Lung (tissue), 12 donors: ENCODE results near the gene METTL26. TPM values are rescaled to one million over a fixed set of nuclear protein-coding genes. Genes with fewer than 3 reads are reported as not detected.
A peak's percentile ranks its signal among the peaks of the same experiment; 100 is the strongest.

Experiments used
- ATAC-seq: fragments of 200-7000 bp; cut with Tn5 transposase; one replicate; pipeline ENCODE4 v1.9.1; 2020; ENCODE audit warnings: moderate number of reproducible peaks; ENCODE audit not compliant: insufficient read depth, low FRiP score
- DNase-seq, 3 donors: peaks; one replicate each; pipeline ENCODE4 v3.0.0-alpha.2; 2013 to 2017
- H3K27ac ChIP-seq, 2 donors: one replicate each; pipeline ENCODE4 v1.5.1; 2013; ENCODE audit warnings: mild to moderate bottlenecking in 2 of 2, moderate library complexity in 2 of 2, control low read depth in 1 of 2, inconsistent platforms in 1 of 2, low read depth in 1 of 2, low read length in 1 of 2
- H3K27me3 ChIP-seq, 3 donors: one replicate each; pipeline ENCODE4 v1.5.1; 2013; ENCODE audit warnings: low read length in 2 of 3; ENCODE audit not compliant: control insufficient read depth in 3 of 3, insufficient read depth in 3 of 3
- H3K36me3 ChIP-seq, 4 donors: one replicate each; pipeline ENCODE4 v1.5.1; 2013; ENCODE audit warnings: low read length in 4 of 4, mild to moderate bottlenecking in 1 of 4, moderate library complexity in 1 of 4; ENCODE audit not compliant: control insufficient read depth in 4 of 4, insufficient read depth in 4 of 4
- H3K4me1 ChIP-seq, 5 donors: one replicate each; pipeline ENCODE4 v1.5.1; 2013; ENCODE audit warnings: low read length in 5 of 5, mild to moderate bottlenecking in 2 of 5, moderate library complexity in 1 of 5; ENCODE audit not compliant: control insufficient read depth in 5 of 5, insufficient read depth in 5 of 5
- H3K4me3 ChIP-seq: one replicate; pipeline ENCODE4 v1.5.1; 2013; ENCODE audit warnings: mild to moderate bottlenecking, control low read depth, moderate library complexity
- H3K9ac ChIP-seq, 2 donors: one replicate each; pipeline ENCODE4 v1.5.1; 2013; ENCODE audit warnings: low read length in 2 of 2, control low read depth in 1 of 2; ENCODE audit not compliant: insufficient read depth in 1 of 2
- H3K9me3 ChIP-seq, 4 donors: one replicate each; pipeline ENCODE4 v1.5.1; 2013; ENCODE audit warnings: low read length in 3 of 4, mild to moderate bottlenecking in 1 of 4, moderate library complexity in 1 of 4; ENCODE audit not compliant: control insufficient read depth in 4 of 4, insufficient read depth in 3 of 4
- WGBS, 2 donors: extraction: QIAGEN DNeasy Blood & Tissue Kit; methylation state at CpG; one replicate each; pipeline ENCODE4 v1.1.7; 2013; 5-methylcytosine and 5-hydroxymethylcytosine counted together
- polyA plus RNA-seq, 2 donors: library from polyadenylated mRNA; stranded (reverse); fragments of 200-250 nt; gene quantifications; one replicate each; pipeline ENCODE4 v1.2.1, GENCODE V29; 2013
- total RNA-seq, 2 donors: library from RNA; depleted of rRNA in 1 of 2; stranded (reverse); fragments of >200 nt in 1 of 2; gene quantifications; one replicate each; pipeline ENCODE4 v1.2.1, GENCODE V29; 2014 to 2021
- TF ChIP-seq, protein P1 (sequence below): IDR thresholded peaks from 2 replicates; pipeline ENCODE4 v1.5.1; 2012; ENCODE audit warnings: mild to moderate bottlenecking; ENCODE audit errors: control extremely low read depth, extremely low read depth
- donor health status: control.
- donor health status: control.
- donor health status: Bipolar disorder and iron deficiency.
- donor health status: healthy.
- donor health status: DM: yes; HTN: yes; CAD: no.

METTL26 gene
- total and polyA plus RNA-seq, 4 donors = 36.1 to 200 (median 114) TPM

DNA sequence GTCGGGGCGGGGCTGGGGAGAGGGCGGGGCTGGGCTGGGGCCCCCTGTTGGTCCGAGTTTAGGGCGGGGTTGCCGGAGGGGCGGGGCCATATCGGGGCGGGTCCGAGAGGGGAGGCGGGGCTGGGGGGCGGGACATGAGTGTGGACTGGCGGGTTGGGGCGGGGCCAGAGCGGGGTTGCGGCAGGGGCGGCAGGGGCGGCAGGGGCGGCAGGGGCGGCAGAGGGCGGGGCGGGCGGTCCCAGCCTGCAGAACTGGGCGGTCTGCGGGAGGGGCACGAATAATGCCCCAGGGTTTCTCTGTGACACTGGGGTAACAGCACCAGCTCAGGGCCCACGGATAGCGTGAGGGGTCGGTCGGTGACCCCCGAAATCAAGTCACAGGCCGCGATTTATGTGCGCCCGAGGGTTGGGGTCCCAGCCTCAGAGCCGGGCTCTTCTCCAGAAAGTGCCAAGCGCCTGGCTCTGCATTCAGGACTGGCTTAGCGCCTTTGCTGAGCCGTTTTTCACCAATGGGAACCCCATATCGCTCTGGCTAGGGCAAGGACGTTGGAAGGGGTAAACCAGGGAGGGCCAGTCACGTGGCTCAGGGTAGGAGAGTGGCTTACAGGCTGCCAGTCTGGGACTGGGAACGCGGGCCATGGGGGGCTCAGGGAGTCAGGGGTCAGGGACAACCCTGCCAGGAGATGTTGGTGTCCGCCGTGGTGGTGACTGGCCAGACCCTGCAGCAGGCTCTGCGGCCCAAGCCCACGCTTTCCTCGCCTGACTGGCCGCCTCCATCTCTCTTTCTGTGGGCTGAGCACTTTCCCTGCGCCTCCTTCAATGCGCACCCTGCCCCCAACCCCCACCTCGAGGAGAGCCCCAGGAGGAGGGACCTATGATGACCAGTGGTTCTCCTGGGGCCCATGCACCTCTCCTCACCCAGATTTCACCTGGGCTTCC lies 1.2 kb upstream of the METTL26 start:
- H3K9me3 ChIP-seq = no peaks in the 10 kb centered on the region
- H3K9ac ChIP-seq = no peak overlapping the region
- H3K27ac ChIP-seq = peak overlapping the region; percentile 97 to 98
- ATAC-seq (peak; percentile 87), DNase-seq (peak; percentile 30 to 96 (median 95))
- TF ChIP-seq, protein P1, sequence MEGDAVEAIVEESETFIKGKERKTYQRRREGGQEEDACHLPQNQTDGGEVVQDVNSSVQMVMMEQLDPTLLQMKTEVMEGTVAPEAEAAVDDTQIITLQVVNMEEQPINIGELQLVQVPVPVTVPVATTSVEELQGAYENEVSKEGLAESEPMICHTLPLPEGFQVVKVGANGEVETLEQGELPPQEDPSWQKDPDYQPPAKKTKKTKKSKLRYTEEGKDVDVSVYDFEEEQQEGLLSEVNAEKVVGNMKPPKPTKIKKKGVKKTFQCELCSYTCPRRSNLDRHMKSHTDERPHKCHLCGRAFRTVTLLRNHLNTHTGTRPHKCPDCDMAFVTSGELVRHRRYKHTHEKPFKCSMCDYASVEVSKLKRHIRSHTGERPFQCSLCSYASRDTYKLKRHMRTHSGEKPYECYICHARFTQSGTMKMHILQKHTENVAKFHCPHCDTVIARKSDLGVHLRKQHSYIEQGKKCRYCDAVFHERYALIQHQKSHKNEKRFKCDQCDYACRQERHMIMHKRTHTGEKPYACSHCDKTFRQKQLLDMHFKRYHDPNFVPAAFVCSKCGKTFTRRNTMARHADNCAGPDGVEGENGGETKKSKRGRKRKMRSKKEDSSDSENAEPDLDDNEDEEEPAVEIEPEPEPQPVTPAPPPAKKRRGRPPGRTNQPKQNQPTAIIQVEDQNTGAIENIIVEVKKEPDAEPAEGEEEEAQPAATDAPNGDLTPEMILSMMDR = no peak
- peaks cover 0 to 31% (median 7%) of the 10 kb centered on the region in 5 donors for H3K4me1 ChIP-seq
- H3K36me3 ChIP-seq = peaks cover 0 to 18% (median 0%) of the 10 kb centered on the region in 4 donors
- no peak overlapping the region for H3K4me3 ChIP-seq
- H3K27me3 ChIP-seq = no peaks in the 10 kb centered on the region
- WGBS, 2 donors = 15 to 18% methylated on average over 51 to 53 of the region's 53 CpGs

DNA sequence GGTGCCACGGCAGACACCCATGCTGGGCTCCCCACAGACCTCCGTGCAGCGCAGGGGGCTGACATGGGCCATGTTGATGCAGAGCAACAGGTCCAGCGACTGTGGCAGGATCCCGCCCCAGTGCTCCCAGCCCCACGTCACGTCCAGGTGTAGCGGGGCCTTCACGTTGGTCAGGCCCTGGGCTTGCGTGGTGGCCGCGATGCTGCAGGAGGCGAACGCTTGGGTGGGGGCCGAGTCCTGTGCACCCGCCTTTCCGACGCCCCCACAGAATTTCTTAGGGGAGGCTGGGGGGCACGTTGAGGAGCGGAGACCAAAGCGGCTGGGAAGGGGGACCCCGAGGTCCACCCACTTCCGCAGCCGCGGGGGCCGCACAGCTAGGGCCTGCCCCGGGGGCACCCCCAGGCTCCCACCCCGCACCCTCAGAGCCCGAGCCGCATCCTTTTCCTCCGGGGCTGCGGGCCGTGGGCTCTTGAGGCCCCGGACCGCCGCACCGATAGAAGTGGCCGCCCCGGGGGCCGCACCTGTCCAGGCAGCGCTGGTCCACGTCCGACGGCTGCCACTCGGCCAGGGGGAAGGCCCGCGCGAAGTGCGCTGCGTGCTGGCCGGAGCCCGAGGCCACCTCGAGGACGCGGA lies 416 bp downstream of the METTL26 start:
- DNase-seq (no peak), ATAC-seq (peak; percentile 1)
- TF ChIP-seq, protein P1 = no peak
- Histone ChIP-seq H3K36me3 (peaks cover 0 to 18% (median 0%) of the 10 kb centered on the region in 4 donors), H3K4me3 (peak overlapping the region; percentile 86), H3K27ac (peak overlapping the region; percentile 97 to 98), H3K9me3 (no peaks in the 10 kb centered on the region), H3K9ac (peak overlapping the region in 1 of 2 donors; percentile 46), H3K27me3 (no peaks in the 10 kb centered on the region), H3K4me1 (peaks cover 0 to 30% (median 10%) of the 10 kb centered on the region in 5 donors)
- 3 to 4% methylated on average over 45 to 55 of the region's 55 CpGs for WGBS, 2 donors

GRCh38 chr16:634996-635395 lies 1.1 kb downstream of the METTL26 start:
- WGBS, 2 donors = 89 to 96% methylated on average over 7 of the region's 7 CpGs
- DNase-seq (no peak), ATAC-seq (no peak)
- Histone ChIP-seq H3K27ac (no peak overlapping the region), H3K4me1 (peaks cover 0 to 37% (median 17%) of the 10 kb centered on the region in 5 donors), H3K27me3 (no peaks in the 10 kb centered on the region), H3K9me3 (no peaks in the 10 kb centered on the region), H3K9ac (no peak overlapping the region), H3K4me3 (no peak overlapping the region), H3K36me3 (peaks cover 0 to 18% (median 0%) of the 10 kb centered on the region in 4 donors)
- TF ChIP-seq, protein P1 = no peak
